ENCODE data around the gene PWWP2A. TPM values are rescaled to one million over a fixed set of nuclear protein-coding genes. Genes with fewer than 3 reads are reported as not detected.
"Not testable (repeated sequence)": the region's sequence is repeated elsewhere in the genome, so short reads cannot be mapped to it uniquely, and the experiment has no call there.

The PWWP2A gene
- total RNA-seq, 4 donors from 2014 or later: 12.9 to 46.3 (median 28.1) TPM

- intact Hi-C loops (cut with DNase I; ENCODE audit: low total_unique reads): no loop called here
- H3K27ac ChIP-seq: peak overlapping the region; percentile 79
- no peaks in the 10 kb centered on the region for H3K36me3 ChIP-seq
- peak; percentile 90 to 91 for DNase-seq
- no peak for TF ChIP-seq CTCF (IDR thresholded peaks at IDR 0.05)
- no peaks in the 10 kb centered on the region for H3K27me3 ChIP-seq
- H3K4me1 ChIP-seq: peaks cover 0 to 13% of the 10 kb centered on the region in 2 donors
- no peaks in the 10 kb centered on the region for H3K9me3 ChIP-seq
- H3K4me3 ChIP-seq: no peak overlapping the region
Observed at GRCh38 chr5:160165137-160166068, 46.2 kb upstream of the PWWP2A start.

DNA sequence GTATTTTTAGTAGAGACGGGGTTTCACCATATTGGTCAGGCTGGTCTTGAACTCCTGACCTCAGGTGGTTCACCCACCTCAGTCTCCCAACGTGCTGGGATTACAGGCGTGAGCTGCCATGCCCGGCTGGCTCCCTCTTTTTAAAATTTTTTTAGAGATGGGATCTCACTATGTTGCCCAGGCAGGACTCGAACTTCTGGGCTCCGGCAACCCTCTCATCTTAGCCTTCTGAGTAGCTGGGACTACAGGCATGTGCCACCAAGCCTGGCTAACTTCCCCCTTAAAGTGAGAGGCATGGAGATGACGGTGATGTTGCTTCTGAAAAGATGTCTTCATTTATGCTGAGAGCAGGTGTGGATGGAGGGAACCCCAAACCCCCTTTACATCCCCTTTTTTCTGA is 43.7 kb upstream of the PWWP2A start:
- H3K9me3 ChIP-seq: no peaks in the 10 kb centered on the region
- H3K27me3 ChIP-seq: no peaks in the 10 kb centered on the region
- intact Hi-C loops (cut with DNase I; ENCODE audit: low total_unique reads): no loop called here
- no peak for DNase-seq
- H3K4me3 ChIP-seq: no peak overlapping the region
- no peak overlapping the region for H3K27ac ChIP-seq
- peaks cover 0 to 13% of the 10 kb centered on the region in 2 donors for H3K4me1 ChIP-seq
- no peak for TF ChIP-seq POLR2A (IDR thresholded peaks at IDR 0.05)
- TF ChIP-seq CTCF (IDR thresholded peaks at IDR 0.05): no peak
- no peaks in the 10 kb centered on the region for H3K36me3 ChIP-seq

DNA sequence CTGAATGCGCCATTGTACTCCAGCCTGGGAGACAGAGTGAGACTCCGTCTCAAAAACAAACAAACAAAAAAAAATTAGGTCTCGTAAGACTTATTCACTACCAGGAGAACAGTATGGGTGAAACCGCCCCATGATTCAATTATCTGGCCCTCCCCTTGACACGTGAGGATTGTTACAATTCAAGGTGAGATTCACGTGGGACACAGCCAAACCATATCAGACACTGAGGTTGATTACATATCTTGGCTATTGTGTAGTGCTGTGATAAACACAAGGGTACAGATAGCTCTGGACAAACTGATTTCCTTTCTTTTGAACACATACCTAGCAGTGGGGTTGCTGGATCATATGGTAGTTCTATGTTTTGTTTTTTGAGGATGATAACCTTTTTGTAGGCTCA is 42.4 kb upstream of the PWWP2A start:
- Histone ChIP-seq H3K27ac (no peak overlapping the region), H3K27me3 (no peaks in the 10 kb centered on the region), H3K4me1 (peaks cover 0 to 13% of the 10 kb centered on the region in 2 donors), H3K4me3 (no peak overlapping the region), H3K36me3 (no peaks in the 10 kb centered on the region), H3K9me3 (no peaks in the 10 kb centered on the region)
- no peak for DNase-seq
- intact Hi-C loops (cut with DNase I; ENCODE audit: low total_unique reads): no loop called here
- TF ChIP-seq POLR2A (IDR thresholded peaks at IDR 0.05): no peak
- no peak for TF ChIP-seq CTCF (IDR thresholded peaks at IDR 0.05)

GRCh38 chr5:160160875-160161274 is 41.6 kb upstream of the PWWP2A start:
- DNase-seq; intact Hi-C loops (cut with DNase I; ENCODE audit: low total_unique reads); H3K27me3 ChIP-seq; H3K9me3 ChIP-seq; H3K4me3 ChIP-seq; H3K27ac ChIP-seq; H3K36me3 ChIP-seq: not testable (repeated sequence)
- H3K4me1 ChIP-seq: peaks cover 0 to 11% of the 10 kb centered on the region in 2 donors

DNA sequence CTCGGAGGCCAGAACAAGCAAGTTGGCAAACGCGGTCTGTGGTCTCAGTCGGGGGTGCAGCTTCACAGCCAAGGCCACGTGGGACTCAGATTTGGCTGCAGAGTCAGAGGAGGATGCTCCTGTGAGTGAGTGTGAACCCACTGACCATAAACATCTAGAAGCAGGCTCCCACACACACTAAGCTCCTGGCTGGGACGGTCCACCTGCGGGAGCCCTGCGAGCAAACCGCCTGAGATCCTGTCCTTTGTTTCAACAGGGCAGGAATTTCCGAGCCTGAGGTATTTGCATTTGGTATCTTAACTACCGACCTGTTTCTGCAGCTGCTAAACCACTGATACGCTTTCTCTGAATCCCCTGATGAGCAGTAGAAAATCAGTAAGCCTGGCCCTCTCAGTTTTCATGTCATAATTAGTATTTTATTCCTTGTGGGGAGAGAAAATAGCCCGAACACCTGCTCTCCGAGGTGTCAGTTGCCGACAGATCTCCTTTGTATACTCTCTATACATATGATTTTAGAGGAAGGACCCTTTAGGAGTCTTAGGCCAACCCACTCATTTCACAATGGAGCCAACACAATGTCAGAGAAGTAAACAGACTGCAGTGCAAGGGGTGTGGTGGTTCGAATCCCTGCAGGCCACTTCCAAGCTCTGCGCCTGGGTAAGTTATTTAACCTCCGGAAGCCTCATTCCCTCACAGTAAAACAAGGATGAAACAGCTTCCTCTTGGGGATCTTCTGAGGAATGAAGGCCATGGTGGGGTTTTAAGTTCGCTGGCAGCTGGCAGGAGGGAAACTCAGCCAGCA is 40.9 kb upstream of the PWWP2A start:
- Histone ChIP-seq H3K27me3 (no peaks in the 10 kb centered on the region), H3K36me3 (no peaks in the 10 kb centered on the region), H3K4me1 (peaks cover 0 to 5% of the 10 kb centered on the region in 2 donors), H3K9me3 (no peaks in the 10 kb centered on the region), H3K27ac (no peak overlapping the region), H3K4me3 (no peak overlapping the region)
- no peak for TF ChIP-seq CTCF (IDR thresholded peaks at IDR 0.05)
- no peak for TF ChIP-seq POLR2A (IDR thresholded peaks at IDR 0.05)
- DNase-seq: no peak
- intact Hi-C loops (cut with DNase I; ENCODE audit: low total_unique reads): no loop called here
